ENCODE data around the gene CSF3R.

- TF ChIP-seq EZH2phosphoT487 (IDR thresholded peaks at IDR 0.05; ENCODE audit: borderline replicate concordance, low read length) (no peak), CTCF (conservative IDR thresholded peaks at IDR 0.05; ENCODE audit: low read depth, low read length) (no peak), EZH2 (IDR thresholded peaks at IDR 0.05; ENCODE audit: low read length, unreplicated experiment) (no peak)
Measured at GRCh38 chr1:36475341-36475740, 7.4 kb downstream of the CSF3R start.

All from PC-3 (cell line).